ENCODE results near the gene TDP2. TPM values are rescaled to one million over a fixed set of nuclear protein-coding genes. Genes with fewer than 3 reads are reported as not detected.

TDP2 gene
- total and polyA plus RNA-seq, 8 donors, result 18.7 to 112 (median 27.5) TPM

DNA sequence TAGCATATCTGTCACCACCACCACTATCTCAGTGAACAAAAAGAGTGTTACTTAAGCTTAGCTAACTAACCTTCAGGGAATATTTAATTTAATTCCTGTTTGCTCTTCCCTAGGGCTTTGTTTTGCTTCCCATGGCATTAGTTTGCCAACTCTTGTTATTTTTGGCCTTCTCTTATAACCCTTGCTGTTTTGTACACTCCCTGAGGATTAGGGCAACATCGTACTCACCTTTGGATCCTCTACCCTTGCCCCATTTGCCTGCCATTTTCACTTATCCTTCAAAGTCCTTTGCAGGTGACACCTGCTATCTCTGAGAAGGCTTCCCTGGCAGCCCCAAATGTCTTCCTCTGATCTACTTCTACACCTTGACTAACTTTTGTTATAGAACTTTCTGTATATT, 23.9 kb upstream of the TDP2 start:
- H3K9me3 ChIP-seq, result no peaks in the 10 kb centered on the region
- no peaks in the 10 kb centered on the region for H3K27me3 ChIP-seq
- TF ChIP-seq POLR2A (IDR thresholded peaks at IDR 0.05) (no peak), EP300 (IDR thresholded peaks at IDR 0.05) (no peak), CTCF (IDR thresholded peaks at IDR 0.05) (no peak), POLR2AphosphoS5 (IDR thresholded peaks at IDR 0.05) (no peak)
- H3K27ac ChIP-seq, result no peak overlapping the region
- H3K4me3 ChIP-seq, result no peak overlapping the region
- WGBS, 5 donors, result 18 to 67% (median 41%) methylated on average over 1 of the region's 1 CpG
- no peak for DNase-seq
- H3K36me3 ChIP-seq, result peaks cover 0 to 14% (median 2%) of the 10 kb centered on the region in 4 donors
- peaks cover 0 to 5% (median 3%) of the 10 kb centered on the region in 4 donors for H3K4me1 ChIP-seq
- intact Hi-C loops (cut with DNase I; ENCODE audit: low total_unique reads), result loop anchor here (5.0 kb wide), 1 partner anchor 108 kb away; no protein-coding TSS in a partner anchor

GRCh38 chr6:24689964-24690363, 23.3 kb upstream of the TDP2 start:
- DNase-seq, result no peak
- intact Hi-C loops (cut with DNase I; ENCODE audit: low total_unique reads), result loop anchor here (5.0 kb wide), 1 partner anchor 108 kb away; no protein-coding TSS in a partner anchor
- Histone ChIP-seq H3K27me3 (no peaks in the 10 kb centered on the region), H3K27ac (no peak overlapping the region), H3K36me3 (peaks cover 0 to 14% (median 2%) of the 10 kb centered on the region in 4 donors), H3K4me3 (no peak overlapping the region), H3K4me1 (peaks cover 0 to 5% (median 0%) of the 10 kb centered on the region in 4 donors), H3K9me3 (no peaks in the 10 kb centered on the region)
- 83 to 91% (median 89%) methylated on average over 2 of the region's 2 CpGs for WGBS, 5 donors
- TF ChIP-seq POLR2A (IDR thresholded peaks at IDR 0.05) (no peak), EP300 (IDR thresholded peaks at IDR 0.05) (no peak), CTCF (IDR thresholded peaks at IDR 0.05) (no peak), POLR2AphosphoS5 (IDR thresholded peaks at IDR 0.05) (no peak)

DNA sequence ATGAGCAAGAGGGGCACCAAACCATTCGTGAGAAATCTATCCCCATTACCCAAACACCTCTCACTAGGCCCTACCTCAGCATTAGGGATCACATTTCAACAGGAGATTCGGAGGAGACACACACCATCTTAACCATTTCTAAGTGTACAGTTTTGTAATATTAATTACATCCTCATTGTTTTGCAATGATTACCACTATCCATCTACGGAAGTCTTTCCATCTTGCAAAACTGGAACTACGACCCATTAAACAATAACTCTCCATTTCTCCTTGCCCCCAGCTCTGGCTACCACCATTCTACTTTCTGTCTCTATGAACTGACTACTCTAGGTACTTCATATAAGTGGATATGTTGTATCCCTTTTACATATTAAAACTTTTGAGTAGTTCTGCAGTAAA, 20.2 kb upstream of the TDP2 start:
- intact Hi-C loops (cut with DNase I; ENCODE audit: low total_unique reads), result no loop called here
- no peak overlapping the region for H3K27ac ChIP-seq
- no peak for DNase-seq
- no peak overlapping the region for H3K4me3 ChIP-seq
- 78 to 95% (median 90%) methylated on average over 4 of the region's 4 CpGs for WGBS, 5 donors
- TF ChIP-seq POLR2A (IDR thresholded peaks at IDR 0.05) (no peak), EP300 (IDR thresholded peaks at IDR 0.05) (no peak), POLR2AphosphoS5 (IDR thresholded peaks at IDR 0.05) (no peak), CTCF (IDR thresholded peaks at IDR 0.05) (no peak)
- H3K27me3 ChIP-seq, result no peaks in the 10 kb centered on the region
- no peaks in the 10 kb centered on the region for H3K9me3 ChIP-seq
- H3K36me3 ChIP-seq, result peaks cover 0 to 14% (median 2%) of the 10 kb centered on the region in 4 donors
- peaks cover 0 to 5% (median 0%) of the 10 kb centered on the region in 4 donors for H3K4me1 ChIP-seq

DNA sequence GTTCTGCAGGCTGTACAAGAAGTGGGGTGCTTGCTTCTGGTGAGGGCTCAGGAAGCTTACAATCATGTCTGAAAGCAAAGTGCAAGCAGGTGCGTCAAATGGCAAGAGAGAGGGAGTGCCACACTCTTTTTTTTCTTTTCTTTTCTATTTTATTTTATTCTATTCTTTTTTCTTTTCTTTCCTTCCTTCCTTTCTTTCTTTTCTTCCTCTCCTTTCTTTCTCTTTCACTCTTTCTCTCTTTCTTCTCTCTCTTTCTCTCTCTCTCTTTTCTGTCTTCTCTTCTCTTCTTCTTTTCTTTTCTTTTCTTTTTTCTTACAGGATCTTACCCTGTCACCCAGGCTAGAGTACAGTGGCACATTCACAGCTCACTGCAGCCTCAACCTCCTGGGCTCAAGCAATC, 19.7 kb upstream of the TDP2 start:
- 87 to 100% (median 96%) methylated on average over 1 of the region's 1 CpG for WGBS, 5 donors
- intact Hi-C loops (cut with DNase I; ENCODE audit: low total_unique reads), result no loop called here
- TF ChIP-seq EP300 (IDR thresholded peaks at IDR 0.05) (no peak), CTCF (IDR thresholded peaks at IDR 0.05) (no peak), POLR2A (IDR thresholded peaks at IDR 0.05) (no peak), POLR2AphosphoS5 (IDR thresholded peaks at IDR 0.05) (no peak)
- no peaks in the 10 kb centered on the region for H3K9me3 ChIP-seq
- no peak overlapping the region for H3K4me3 ChIP-seq
- DNase-seq, result no peak
- H3K27me3 ChIP-seq, result no peaks in the 10 kb centered on the region
- H3K36me3 ChIP-seq, result peaks cover 0 to 14% (median 2%) of the 10 kb centered on the region in 4 donors
- peaks cover 0 to 5% (median 0%) of the 10 kb centered on the region in 4 donors for H3K4me1 ChIP-seq
- H3K27ac ChIP-seq, result no peak overlapping the region

Measured in stomach (tissue), 9 donors.